Kidney capillary endothelial cell (primary cell): ENCODE results near the gene CSNK1A1L.

Source experiments
- DNase-seq: peaks from one replicate; pipeline ENCODE4 v3.0.0-alpha.2; 2018; ENCODE audit warnings: low spot score

CSNK1A1L gene

GRCh38 chr13:37106642-37107041, 1.2 kb upstream of the CSNK1A1L start:
- DNase-seq, result no peak

GRCh38 chr13:37102896-37103295, 2.6 kb downstream of the CSNK1A1L start:
- DNase-seq, result no peak

GRCh38 chr13:37101201-37101600, 4.3 kb downstream of the CSNK1A1L start:
- no peak for DNase-seq

- DNase-seq, result no peak
These were observed 4.7 kb downstream of the CSNK1A1L start for GRCh38 chr13:37100731-37101130.

- DNase-seq, result no peak
These were observed 8.4 kb downstream of the CSNK1A1L start for GRCh38 chr13:37097076-37097475.

DNA sequence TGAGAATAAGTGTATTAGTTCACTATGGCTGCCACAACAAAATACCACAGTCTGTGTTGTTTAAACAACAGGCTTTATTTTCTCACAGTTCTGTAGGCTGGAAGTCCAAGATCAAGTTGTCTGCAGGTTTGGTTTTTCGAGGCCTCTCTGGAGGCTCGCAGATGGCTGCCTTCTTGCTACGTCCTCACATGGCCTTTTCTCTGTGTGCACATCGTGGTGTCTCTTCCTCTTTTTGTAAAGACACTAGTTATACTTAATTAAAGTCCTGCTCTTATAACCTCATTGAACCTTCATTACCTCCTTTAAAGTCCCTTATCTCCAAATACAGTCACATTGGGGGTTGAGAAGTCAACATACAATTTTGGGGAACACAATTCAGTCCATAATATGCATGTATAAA, 10.6 kb downstream of the CSNK1A1L start:
- DNase-seq, result no peak

DNA sequence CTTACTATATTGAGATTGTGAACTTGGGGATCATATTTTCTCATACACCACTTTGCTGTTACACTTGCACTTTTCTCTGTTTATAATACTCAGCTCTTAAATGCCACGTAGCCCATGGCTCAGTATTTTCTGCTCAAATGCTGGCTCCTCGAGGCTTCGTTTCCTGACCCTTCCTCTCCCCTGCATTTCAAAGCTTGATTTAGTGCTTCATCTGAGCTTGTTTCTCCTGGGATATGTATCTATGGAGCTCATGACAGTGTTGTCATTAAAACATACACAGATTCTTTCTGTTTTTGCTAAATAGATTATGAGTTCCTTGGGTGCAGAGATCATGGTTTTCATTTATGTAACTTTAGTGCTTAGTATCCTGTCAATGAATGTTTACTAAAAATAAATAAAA, 11.4 kb downstream of the CSNK1A1L start:
- no peak for DNase-seq

DNA sequence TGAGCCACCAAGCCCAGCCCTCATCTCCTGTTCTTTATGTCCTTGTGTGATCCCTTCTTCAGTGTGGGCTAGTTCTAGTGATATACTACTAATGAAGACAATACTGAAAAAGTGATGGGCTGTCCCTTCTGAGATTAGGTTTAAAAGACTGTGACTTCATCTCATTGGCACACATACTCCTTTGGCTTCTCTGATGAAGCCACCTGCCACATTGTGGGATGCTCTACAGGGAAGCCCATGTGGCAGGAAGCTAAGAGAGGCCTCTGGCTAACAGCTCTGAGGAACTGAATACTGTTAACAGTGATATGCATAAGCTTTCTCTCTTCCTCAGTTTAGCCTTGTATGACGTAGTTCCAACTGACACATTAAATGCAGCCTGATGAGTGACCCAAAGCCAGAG, 13.6 kb downstream of the CSNK1A1L start:
- DNase-seq, result no peak

- DNase-seq, result no peak
These were observed 14.6 kb downstream of the CSNK1A1L start for GRCh38 chr13:37090912-37091311.

GRCh38 chr13:37089495-37089894, 16.0 kb downstream of the CSNK1A1L start:
- DNase-seq, result no peak

- no peak for DNase-seq
These were observed 18.0 kb downstream of the CSNK1A1L start for GRCh38 chr13:37087486-37087885.

DNA sequence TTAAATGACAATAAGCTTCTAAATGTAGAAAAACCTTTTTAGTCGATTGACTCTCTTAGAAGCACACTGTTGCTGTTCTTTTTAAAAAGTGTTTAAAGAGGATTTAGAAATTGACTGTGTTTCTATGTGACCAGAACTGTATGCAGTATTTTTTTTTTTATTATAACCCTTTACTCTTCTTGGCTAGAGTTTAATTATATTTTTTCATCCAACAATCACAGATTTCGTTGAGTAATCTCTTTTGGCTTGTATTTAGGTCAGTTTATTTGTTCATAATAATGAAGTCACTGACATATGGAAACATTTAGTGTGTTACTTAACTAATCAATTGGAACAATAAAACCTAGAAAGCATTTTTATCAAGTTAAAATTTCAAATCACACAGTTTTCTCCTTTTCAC, 19.9 kb downstream of the CSNK1A1L start:
- no peak for DNase-seq

- DNase-seq, result no peak
These were observed 28.6 kb downstream of the CSNK1A1L start for GRCh38 chr13:37076818-37077217.

DNA sequence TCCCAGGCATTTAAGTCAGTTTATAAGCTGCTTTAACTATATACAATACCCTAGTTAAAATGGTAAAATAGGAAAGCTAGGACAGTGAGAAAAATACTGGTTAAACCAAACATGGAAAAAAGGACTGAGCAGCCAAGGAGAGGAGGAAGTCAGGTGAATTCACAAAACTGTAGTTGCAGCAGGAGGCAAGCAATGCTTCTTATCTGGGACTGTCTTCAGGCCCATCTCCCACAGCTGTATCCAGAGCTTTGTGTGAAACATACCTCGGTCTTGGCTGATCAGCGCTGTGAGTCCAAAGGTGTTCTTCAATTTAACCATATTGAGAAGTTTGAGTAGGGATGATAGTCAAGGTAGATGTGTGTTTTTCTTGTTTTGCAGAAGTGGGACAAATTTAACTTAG, 30.3 kb downstream of the CSNK1A1L start:
- no peak for DNase-seq

- DNase-seq, result peak; percentile 14
These were observed 30.8 kb downstream of the CSNK1A1L start for GRCh38 chr13:37074703-37075102.

GRCh38 chr13:37072024-37072423, 33.4 kb downstream of the CSNK1A1L start:
- no peak for DNase-seq

GRCh38 chr13:37070956-37071355, 34.5 kb downstream of the CSNK1A1L start:
- DNase-seq, result no peak

- no peak for DNase-seq
These were observed 35.2 kb downstream of the CSNK1A1L start for GRCh38 chr13:37070145-37070695.

GRCh38 chr13:37069597-37070103, 35.8 kb downstream of the CSNK1A1L start:
- DNase-seq, result no peak

- DNase-seq, result peak; percentile 9
These were observed 36.5 kb downstream of the CSNK1A1L start for GRCh38 chr13:37068962-37069361.

DNA sequence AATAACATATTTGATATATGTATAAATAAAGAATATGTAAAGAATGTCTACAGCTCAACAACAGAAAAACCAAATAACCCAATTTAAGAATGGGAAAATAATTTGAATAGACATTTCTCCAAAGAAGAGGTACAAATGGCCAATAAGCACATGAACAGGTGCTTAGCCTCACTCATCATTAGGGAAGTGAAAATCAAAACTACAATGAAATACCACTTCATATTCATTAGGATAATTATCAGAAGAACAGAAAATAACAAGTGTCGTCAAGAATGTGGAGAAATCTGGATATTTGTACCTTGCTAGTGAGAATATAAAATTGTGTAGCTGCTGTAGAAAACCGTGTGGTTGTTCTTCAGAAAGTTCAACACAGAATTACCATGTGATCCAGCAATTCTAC, 37.6 kb downstream of the CSNK1A1L start:
- DNase-seq, result no peak

DNA sequence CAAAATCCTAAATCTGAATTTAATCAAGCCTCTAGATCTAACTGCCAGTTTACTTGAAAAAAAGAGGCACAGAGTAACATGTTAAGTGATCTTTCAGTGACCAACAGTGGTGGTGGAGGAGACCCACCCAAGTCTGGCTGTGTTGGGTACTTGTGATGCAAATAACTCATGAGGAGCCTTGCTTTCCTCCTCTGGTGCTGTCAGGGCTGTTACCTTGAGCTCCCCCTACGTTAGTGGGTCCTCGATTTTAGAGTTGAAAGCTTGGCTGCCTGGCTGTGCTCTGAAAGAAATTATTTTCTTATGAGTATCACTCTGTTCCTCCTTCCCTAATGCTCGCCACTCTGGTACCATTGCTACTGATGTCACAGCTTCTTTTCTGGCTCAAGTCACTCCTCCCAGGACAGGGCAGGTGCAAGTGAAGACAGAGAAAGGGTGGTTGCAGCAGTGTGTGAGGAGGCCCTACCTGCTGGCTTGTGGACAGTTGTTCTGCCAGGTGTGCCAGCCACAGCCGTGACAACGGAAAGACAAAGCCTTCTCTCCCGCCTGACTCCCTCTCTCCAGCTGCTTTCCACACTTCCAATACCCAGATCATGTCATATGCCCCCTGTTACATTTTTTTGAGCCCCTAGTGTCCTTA, 39.5 kb downstream of the CSNK1A1L start:
- no peak for DNase-seq

DNA sequence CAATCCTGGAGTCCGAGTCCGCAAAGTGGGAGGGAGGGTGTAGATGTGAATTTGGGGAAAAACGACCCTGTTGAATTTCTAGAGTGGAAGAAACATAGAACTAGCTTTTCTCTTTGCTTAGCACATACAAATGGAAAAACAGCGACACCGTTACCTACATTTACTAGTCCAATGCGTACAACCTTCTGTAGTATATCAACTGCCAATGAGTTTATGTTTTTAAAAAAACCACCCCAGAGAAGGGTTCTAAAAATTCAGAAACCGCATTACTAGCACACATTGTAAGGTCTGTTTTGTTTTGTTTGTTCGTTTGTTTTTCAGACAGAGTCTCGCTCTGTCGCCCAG, 45.6 kb downstream of the CSNK1A1L start:
- no peak for DNase-seq
